GM21825 (cell line): Measurements from ENCODE around the gene NOC2L.

Experiments used
- ATAC-seq: cut with Tn5 transposase; IDR thresholded peaks from one replicate; pipeline ENCODE4 v1.9.1; 2021; ENCODE audit warnings: mild to moderate bottlenecking, moderate library complexity; ENCODE audit not compliant: unreplicated experiment

Gene NOC2L

DNA sequence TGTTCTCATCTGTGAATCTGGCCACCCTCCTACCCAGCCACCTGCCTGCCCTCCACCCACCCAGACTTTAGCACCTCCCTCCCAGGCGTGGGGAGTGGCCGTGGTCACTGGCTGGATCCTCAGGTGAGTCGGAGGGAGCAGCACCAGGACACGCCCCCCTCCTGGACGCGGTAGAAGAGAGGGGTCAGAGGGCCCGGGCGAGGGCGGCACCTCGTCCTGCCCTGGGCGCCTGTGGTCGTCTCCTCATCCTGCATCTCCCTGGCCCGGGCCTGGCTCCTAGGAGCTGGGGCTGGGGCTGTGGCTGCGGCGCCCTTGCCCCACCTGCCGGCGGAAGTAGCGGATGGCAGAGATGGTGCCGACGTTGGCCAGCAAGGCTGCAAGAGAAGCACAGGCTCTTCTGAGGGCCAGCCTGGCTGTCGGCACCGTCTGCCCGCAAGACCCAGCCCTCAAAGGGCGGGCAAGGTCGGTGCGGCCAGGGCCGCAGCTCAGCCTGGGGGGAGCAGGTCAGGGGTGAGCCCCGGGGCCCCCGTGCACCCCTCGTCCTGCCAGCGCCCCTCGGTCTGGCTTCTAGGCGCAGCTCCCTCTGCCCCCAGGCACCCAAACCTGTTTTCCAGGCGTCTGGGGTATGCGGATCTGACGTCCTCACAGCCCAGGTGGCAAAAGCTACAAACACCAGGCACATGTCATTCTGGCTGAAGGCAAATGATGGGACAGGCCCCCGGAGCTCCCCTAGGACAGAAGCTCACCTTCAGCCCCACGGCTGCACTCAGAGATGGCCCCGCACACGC is 17.0 kb upstream of the NOC2L start:
- ATAC-seq: no peak

DNA sequence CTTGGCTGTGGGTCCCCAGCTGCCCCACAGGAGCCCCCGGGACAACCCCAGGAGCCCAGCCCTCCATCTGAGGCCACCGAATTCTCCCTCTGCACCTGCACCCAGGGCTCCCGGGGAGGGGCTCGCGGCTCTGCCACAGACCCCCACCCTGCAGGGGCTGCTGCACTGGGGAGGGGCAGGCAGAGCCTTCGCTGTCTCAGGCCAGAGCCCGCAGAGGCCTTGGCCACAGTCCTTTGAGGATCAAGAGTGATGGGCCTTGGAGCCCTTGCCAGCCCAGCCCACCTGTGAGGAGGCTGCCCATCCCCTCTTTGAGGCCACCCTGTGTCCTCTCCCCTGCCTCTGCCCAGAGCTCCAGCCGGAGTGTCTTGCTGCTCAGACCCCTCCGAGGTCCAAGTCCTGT is 16.3 kb upstream of the NOC2L start:
- ATAC-seq: no peak

DNA sequence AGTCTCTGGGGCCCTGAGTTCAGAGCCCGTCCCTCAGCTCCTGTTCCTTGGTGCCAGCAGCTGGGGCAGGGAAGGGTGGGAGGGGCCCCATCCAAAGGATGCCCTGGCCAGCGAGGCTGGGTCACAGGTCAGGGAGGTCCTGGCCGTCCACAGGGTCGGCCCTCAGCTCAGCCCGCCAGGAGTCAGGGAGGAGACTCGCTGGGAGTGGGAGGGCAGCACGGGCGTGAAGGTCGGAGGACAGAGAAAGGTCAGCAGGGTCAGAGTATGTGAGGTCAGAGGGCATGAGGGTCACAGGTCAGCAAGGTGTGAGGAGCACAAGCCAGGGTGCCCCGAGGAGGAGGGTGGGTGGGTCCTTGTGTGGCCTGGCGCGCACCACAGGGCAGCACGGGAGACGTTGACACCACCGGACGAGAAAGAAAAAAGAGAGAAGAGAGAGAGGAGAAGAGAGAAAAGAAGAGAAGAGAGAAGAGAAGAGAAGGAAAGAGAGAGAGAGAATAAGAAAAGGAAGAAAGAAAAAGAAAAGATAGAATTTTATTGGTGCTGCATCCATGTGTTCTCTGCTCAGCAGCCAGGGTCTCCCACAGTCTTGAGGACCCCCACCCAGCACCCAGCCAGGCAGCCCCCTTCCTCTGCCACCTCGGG is 15.8 kb upstream of the NOC2L start:
- no peak for ATAC-seq

DNA sequence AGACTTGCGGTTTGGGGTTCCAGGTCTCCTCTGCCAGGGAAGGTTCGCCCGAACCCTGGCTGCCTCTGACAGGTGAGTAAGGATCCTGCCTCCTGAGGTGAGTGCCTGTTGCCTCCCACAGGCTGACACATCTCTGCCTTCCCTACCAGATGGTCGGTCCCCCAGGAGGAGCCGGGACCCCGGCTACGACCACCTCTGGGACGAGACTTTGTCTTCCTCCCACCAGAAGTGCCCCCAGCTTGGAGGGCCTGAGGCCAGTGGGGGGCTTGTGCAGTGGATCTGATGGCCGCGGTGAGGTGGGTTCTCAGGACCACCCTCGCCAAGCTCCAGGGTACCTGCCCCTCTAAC is 15.2 kb upstream of the NOC2L start:
- ATAC-seq: no peak

DNA sequence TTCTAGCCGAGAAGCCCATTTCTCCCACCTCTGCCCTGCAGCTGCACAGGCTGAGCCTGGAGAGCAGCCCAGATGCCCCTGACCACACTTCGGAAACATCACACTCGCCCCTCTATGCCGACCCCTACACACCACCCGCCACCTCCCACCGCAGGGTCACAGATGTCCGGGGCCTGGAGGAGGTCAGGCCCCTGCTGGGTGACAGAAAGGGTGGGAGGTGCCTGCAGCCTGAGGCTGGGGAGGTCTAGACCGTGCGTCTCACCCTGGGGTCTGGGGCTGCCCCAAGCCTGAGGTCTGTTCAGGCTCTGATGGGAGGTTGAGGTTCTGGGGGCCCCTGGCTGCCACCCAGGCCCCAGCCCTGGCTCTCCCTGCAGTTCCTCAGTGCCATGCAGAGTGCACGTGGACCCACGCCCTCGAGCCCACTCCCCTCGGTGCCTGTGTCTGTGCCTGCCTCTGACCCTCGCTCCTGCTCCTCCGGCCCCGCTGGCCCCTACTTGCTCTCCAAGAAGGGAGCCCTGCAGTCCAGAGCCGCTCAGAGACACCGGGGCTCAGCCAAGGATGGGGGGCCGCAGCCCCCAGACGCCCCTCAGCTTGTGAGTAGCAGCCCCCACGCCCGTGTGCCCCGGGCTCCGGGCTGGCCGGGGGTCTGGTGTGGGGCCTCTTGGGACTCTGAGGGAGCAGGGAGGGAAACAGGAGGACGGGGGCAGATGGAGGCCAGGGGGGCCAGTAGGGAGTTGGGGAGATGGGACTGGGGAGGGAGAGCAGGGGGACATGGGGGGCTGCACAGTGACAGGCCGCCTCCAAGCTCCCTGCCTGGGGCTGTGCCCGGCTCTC is 14.6 kb upstream of the NOC2L start:
- ATAC-seq: no peak

DNA sequence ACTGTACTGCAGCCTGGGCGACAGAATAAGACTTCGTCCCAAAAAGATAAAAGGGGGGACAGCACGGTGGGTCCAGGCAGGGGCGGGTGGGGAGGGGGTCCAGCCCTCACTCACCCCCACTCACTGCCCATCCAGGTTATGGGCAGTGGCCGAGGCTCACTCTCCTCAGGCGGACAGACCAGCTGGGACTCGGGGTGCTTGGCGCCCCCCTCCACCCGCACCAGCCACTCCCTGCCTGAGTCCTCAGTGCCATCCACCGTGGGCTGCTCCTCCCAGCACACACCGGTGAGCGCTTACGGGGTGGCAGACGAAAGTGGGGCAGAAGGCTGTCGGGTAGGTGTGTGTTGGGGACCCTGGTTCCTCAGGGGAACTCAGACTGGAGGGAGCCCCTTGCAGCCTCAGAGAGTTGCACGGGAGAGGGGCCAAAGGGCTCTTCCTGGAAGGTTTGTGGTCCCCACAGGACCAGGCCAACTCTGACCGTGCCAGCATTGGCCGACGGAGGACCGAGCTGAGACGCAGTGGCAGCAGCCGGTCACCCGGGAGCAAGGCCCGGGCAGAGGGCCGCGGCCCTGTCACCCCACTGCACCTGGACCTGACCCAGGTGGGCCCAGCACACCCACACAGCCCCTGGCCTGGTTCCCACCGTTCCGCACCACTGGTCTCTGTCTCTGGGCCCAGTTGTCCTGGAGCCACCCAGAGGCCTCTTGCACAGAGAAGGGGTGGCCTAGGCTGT is 13.8 kb upstream of the NOC2L start:
- ATAC-seq: no peak

DNA sequence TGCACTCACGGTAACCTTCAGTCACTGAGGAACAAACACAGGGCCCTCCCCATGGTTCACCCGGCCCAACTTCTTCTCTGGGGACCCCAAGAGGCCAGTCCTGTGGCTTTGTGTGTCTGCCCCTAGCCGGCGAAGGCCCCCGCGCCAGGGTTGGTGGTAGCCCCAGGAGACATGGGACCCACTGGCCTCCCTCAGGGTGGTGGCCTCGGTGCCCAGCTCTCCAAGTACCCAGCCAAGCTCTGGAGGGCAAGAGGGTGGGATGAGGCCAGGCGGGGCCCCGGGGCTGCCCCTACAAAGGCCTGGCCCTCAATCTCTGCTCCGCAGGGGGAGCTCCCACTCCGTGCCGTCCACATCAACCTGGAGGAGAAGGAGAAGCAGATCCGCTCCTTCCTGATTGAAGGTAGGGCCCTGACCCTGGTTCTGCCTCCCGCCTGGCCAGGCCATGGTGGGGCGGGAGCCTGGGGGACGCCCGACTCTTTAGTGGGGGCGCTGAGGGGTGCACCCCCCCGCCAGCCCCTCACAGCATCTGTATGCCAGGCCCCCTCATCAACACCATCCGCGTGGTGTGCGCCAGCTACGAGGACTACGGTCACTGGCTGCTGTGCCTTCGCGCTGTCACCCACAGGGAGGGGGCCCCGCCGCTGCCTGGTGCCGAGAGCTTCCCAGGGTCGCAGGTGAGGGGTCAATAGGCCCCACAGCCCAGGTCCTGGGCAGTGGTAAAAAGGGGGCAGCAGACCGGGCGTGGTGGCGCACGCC is 12.9 kb upstream of the NOC2L start:
- ATAC-seq: no peak

DNA sequence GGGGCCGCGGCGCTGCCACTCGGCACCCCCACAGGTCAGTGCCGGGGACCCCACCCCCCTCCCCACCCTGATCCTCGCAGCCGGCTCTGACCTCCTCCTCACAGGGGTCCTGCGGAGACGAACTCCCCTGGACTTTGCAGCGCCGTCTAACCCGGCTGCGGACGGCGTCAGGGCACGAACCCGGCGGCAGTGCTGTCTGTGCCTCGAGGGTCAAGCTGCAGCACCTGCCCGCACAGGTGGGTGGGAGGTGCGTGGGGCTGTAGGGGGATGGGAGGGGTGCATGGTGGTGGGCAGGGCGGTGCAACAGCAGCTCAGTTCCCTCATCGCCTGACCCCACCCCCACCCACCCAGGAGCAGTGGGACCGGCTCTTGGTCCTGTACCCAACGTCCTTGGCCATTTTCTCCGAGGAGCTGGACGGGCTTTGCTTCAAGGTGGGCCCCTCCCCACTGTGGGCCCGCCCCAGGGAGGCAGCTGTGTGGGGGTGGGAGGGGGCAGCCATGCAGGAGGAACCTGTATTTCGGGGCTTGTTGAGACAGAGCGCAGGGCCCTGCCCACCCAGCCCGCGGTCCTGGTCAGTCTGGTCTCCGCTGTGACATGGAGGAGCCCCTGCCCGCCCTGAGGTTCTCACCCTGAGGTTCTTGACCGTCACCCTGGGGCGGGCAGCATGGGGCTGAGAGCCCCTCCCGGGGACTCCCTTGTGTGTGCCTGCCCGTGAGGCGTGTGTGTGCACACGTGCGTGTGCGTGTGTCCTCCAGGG is 12.1 kb upstream of the NOC2L start:
- ATAC-seq: no peak

DNA sequence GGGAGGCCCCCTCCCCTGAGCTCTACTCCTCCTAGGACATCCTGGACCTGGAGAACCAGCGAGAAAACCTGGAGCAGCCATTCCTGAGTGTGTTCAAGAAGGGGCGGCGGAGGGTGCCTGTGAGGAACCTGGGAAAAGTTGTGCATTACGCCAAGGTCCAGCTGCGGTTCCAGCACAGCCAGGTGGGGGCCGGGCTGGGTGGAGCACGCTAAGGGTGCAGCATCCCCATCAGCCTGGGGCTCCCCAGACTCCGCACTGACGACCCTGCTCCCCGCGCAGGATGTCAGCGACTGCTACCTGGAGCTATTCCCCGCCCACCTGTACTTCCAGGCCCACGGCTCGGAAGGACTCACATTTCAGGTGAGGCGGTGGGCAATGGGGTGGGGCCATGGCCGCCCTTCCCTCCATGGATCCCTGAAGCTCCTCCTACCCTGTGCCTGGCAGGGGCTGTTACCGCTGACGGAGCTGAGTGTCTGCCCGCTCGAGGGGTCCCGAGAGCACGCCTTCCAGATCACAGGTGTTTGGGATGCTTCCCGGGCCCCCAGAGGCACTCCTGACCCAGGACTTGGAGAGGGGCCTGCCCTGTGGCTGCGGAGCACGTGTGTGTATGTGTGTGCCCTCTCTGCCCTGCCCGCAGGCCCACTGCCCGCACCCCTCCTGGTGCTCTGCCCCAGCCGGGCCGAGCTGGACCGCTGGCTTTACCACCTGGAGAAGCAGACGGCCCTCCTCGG is 11.4 kb upstream of the NOC2L start:
- ATAC-seq: no peak

DNA sequence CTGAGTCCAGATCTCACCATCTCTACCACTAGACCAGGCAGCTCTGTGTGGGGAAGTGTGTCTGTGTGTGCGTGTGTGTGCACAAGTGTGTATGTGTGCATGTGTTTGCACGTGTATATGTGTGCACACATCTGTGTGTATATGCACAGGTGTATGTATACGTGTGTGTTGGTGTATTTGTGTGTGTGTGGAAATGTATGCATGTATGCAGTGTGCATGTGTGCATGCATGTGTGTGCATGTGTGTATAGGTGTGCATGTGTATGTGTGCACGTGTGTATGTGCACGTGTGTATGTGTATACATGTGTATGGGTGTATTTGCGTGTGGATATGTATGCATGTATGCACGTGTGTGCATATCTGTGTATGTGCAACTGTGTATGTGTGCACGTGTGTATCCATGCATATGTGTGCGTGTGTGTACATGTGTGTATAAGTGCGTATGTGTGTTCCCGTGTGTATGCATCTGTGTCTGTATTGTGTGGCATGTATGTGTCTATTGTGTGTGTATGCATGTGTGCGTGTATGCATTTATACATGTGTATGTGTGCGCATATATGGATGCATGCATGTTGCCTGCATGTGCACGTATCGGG is 10.3 kb upstream of the NOC2L start:
- ATAC-seq: no peak

DNA sequence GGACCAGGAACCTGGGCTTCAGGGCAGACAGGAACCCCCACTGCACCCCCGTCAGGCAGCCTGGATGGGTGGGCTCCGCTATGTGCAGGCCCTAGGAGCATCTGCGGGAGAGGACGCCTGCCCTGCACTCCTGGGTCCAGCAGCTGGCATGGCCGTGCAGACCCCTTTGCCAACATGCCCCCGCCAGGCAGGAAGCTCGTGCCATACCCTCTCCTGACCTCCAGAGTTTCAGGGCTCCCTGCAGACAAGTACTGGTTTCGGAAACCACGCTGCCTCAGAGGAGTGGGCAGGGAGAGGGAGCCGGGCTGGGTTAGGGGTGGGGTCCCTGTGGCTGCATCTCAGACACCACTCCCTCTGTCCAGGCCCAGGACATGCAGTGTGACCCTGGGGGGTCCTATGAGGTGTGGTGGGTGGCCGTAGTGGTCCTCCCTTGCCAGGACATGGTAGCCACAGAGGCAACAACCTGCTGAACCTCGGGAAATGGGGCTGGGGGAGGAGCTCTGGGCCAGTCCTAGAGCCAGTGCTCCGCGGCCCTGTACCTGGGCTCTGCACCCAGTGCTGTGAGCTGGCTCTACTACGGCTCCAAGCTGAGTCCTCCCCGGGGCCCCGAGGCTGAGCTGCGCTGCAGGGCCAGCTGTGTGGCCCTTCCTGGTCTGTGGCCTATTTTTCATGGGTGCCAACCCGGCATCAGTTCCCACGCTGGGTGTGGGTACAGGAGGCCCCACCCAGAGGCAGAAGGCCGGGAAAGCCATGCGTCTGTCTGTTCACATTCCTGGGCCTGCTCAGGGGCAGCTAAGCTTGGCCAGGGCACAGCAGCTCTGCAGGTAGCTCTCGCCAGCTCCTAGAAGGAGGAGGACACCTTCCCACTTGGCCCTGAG is 8.6 kb upstream of the NOC2L start:
- no peak for ATAC-seq

DNA sequence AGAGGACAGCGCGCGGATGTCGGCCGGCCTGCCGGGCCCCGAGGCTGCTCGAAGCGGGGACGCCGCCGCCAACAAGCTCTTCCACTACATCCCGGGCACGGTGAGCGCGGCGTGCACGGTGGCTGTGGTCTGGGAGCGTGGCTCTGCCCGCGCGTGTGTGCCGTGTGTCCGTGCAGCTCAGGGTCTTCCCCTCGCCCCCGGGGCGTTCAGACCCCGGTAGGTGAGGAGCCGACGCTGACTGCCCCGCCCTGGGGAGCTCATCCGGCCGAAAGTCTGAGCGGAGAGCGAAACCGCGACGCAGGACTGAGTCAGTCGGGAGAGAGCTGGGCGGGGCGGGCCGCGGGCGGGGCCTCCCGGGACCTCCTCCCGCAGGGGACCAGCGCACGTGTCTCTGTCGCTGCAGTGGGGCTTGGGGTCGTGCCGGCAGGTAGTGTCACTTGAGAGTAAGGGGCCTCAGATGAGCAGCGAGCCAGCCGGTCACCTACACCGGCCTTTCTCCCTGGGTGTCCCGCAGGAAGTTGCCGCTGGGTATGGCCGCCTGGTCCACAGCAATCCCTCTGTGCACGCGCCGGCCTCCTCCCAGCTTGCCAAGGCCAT is 7.7 kb upstream of the NOC2L start:
- ATAC-seq: peak; percentile 61

DNA sequence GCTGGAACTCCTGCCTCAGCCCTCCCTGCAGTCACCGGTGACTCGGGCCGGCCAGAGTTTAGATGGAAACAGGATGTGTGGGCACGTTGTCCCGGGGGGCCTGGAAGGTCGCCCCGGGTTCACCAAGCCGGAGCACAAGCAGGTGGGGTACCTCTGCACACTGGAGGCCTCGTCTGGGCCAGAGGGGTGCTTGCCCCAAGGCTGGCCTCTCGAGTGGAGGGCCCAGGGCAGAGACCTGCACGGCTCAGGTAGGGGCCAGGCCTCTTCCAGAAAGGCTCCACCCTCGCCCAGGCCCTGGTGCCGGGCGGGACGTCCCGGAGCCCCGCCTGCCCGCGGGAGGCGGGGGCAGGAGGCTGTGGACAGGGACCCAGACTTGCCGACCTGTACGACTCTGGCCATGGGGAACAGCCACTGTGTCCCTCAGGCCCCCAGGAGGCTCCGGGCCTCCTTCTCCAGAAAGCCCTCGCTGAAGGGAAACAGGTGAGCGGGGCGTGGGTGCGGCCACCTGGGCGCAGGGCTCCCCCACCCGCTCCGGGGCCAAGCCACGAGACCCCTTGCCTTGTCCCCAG is 7.2 kb upstream of the NOC2L start, which contains the start of gene PLEKHN1:
TSS of gene PLEKHN1 (plus strand) at position 348 of the 569 bp plus-strand sequence. CDS start at position 398, 50 bp downstream.
- peak; percentile 12 for ATAC-seq

DNA sequence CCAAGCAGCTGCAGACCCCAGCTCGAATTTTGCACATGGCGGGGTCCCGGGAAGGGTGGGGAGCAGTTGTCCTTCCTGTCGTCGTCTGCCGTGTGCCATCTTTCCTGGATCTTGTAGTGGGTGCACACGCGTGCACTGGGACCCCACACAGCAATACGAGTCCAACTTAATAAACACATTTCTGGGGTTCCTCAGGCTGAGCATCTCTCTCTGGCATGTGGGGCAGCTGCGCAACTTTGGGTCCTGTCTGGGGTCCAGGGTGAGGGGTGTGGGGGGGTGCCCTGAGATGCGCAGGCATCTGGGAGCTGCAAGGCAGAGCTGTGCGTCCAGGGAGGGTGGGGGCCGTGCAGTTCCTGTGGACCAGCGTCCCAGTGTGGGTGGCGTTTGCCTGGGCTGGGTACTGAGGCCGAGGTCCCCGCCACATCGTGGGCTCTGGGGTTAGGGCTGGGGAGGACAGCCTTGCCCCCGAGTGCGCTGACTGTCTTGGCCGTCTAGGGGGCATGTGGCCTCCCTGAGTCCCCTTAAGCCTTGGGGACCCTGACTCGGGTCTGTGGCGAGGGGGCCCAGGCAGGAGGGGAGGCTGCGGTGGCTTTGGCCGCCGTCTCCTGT is 6.6 kb upstream of the NOC2L start:
- no peak for ATAC-seq

DNA sequence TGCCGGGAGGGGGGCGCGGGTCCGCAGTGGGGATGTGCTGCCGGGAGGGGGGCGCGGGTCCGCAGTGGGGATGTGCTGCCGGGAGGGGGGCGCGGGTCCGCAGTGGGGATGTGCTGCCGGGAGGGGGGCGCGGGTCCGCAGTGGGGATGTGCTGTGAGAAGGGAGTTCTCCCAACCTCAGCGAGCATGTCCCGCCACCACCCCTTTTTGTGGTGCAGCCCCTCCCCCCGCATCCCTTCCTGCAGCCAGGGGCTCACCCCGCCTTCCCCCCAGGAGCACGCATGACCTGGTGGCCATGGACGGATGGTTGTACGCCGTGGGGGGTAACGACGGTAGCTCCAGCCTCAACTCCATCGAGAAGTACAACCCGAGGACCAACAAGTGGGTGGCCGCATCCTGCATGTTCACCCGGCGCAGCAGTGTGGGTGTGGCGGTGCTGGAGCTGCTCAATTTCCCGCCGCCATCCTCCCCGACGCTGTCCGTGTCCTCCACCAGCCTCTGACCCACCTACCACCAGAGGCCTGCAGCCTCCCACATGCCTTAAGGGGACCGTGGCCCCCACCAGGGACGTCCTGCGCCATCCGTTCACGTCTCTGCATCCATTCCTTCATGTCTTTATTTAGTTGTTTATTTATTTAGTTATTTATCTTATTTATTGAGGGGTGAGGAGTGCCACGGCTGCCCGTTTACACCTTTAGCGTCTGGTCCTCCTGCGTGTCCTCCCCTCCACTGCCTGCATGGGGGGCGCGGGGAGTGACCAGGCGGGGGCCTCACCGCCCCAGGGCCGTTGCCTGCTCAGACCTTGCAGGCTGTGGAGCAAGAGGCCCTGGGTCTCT is 5.9 kb upstream of the NOC2L start:
- no peak for ATAC-seq
